NCI-H1092 (cell line): ENCODE measurements around the gene SULT2B1.

Experiments used
- DNase-seq: peaks from one replicate; lab custom pipeline; 2025; lab: John Stamatoyannopoulos, UW

The SULT2B1 gene

GRCh38 chr19:48634424-48635262 is 82.7 kb downstream of the SULT2B1 start:
- DNase-seq, result peak; percentile 89

- peak; percentile 22 for DNase-seq
Observed at GRCh38 chr19:48635263-48635965, 83.4 kb downstream of the SULT2B1 start.

- peak; percentile 12 for DNase-seq
Observed at GRCh38 chr19:48635966-48636858, 84.2 kb downstream of the SULT2B1 start.

- DNase-seq, result peak; percentile 29
Observed at GRCh38 chr19:48636859-48637448, 85.0 kb downstream of the SULT2B1 start, which contains the start of gene DBP. Gene DBP, minus strand, starts transcription at chr19:48637379. Its CDS starts 385 bp downstream, at chr19:48636994.

- DNase-seq, result peak; percentile 94
Observed at GRCh38 chr19:48637449-48637947, 85.5 kb downstream of the SULT2B1 start.

- peak; percentile 74 for DNase-seq
Observed at GRCh38 chr19:48637948-48638830, 86.2 kb downstream of the SULT2B1 start.

- DNase-seq, result no peak
Observed at GRCh38 chr19:48638831-48639381, 86.9 kb downstream of the SULT2B1 start.

- DNase-seq, result no peak
Observed at GRCh38 chr19:48639483-48640375, 87.8 kb downstream of the SULT2B1 start.

- DNase-seq, result no peak
Observed at GRCh38 chr19:48641850-48642249, 89.9 kb downstream of the SULT2B1 start.

- no peak for DNase-seq
Observed at GRCh38 chr19:48642862-48643261, 90.9 kb downstream of the SULT2B1 start.

GRCh38 chr19:48644355-48644754 is 92.4 kb downstream of the SULT2B1 start:
- no peak for DNase-seq

GRCh38 chr19:48644839-48645619 is 93.1 kb downstream of the SULT2B1 start:
- DNase-seq, result peak; percentile 38

- DNase-seq, result no peak
Observed at GRCh38 chr19:48645620-48646000, 93.6 kb downstream of the SULT2B1 start.

GRCh38 chr19:48646001-48646721 is 94.2 kb downstream of the SULT2B1 start, which contains the start of gene CA11:
Gene CA11, minus strand, starts transcription at chr19:48646187. Its CDS starts 555 bp downstream, at chr19:48645632.
- DNase-seq, result peak; percentile 74

- DNase-seq, result no peak
Observed at GRCh38 chr19:48646722-48647216, 94.8 kb downstream of the SULT2B1 start.

GRCh38 chr19:48648134-48648533 is 96.2 kb downstream of the SULT2B1 start:
- DNase-seq, result no peak
